GM12878 (cell line): ENCODE data around the gene RCL1. TPM values are rescaled to one million over a fixed set of nuclear protein-coding genes. Genes with fewer than 3 reads are reported as not detected.

Source experiments
- EZH2 ChIP-seq: IDR thresholded peaks from 2 replicates; pipeline ENCODE4 v1.6.1; 2012; ENCODE audit warnings: low read depth, mild to moderate bottlenecking, control low read depth, inconsistent platforms, low read length, borderline replicate concordance; ENCODE audit not compliant: control insufficient read depth
- MTA3 ChIP-seq: IDR thresholded peaks from 2 replicates; pipeline ENCODE4 v1.6.1; 2012; ENCODE audit warnings: low read length, inconsistent platforms, borderline replicate concordance
- SMARCA5 ChIP-seq: fragments of 450-650 bp; IDR thresholded peaks from 2 replicates; pipeline ENCODE4 v1.6.1; 2017; ENCODE audit warnings: mild to moderate bottlenecking
- polyA plus RNA-seq, 11 experiments: library from polyadenylated mRNA; depleted of rRNA in 4 of 11; unstranded in 6 of 11; stranded (reverse) in 5 of 11; fragments of >200 nt; fragmentation: Nextera tagmentation in 4 of 11; fragmentation: Illumina TruSeq in 1 of 11; extraction: Ambion mirVana in 4 of 11; extraction: Trizol in 1 of 11; gene quantifications; 1 replicate in 1 of 11; 2 replicates in 10 of 11; pipeline versions ENCODE4 v1.2.1 to v1.2.3, GENCODE V29; 2011 to 2016; ENCODE audit warnings: inconsistent platforms in 2 of 11, missing spikeins in 2 of 11, low read depth in 1 of 11
- total RNA-seq, 4 experiments: library from RNA; depleted of rRNA in 3 of 4; stranded (reverse); fragments of >200 nt in 3 of 4; fragmentation: Illumina TruSeq in 1 of 4; extraction: Trizol in 1 of 4; gene quantifications; 2 replicates each; pipeline versions ENCODE4 v1.2.1 to v1.2.3, GENCODE V29; 2013 to 2021
- TF ChIP-seq, protein P1 (sequence below): IDR thresholded peaks from 2 replicates; pipeline ENCODE4 v1.6.1; 2011; ENCODE audit warnings: borderline replicate concordance, low read depth, mild to moderate bottlenecking, moderate library complexity, mixed read lengths, low read length; ENCODE audit not compliant: insufficient read depth; ENCODE audit errors: extremely low read length
- TF ChIP-seq, protein P2 (sequence below): fragments of 450-650 bp; IDR thresholded peaks from 2 replicates; pipeline ENCODE4 v1.6.1; 2014; ENCODE audit warnings: mild to moderate bottlenecking
- TF ChIP-seq, protein P3 (sequence below): fragments of 450-650 bp; conservative IDR thresholded peaks from 2 replicates; pipeline ENCODE4 v1.6.1; 2017; ENCODE audit warnings: mild to moderate bottlenecking, moderate library complexity
- TF ChIP-seq, protein P4 (sequence below): IDR thresholded peaks from 2 replicates; pipeline ENCODE4 v1.6.1; 2012; ENCODE audit warnings: improper control_type of control experiment, low read depth, low read length; ENCODE audit not compliant: insufficient replicate concordance

RCL1 gene
- total and polyA plus RNA-seq, 10 of the 15 experiments (the other 5 are each of a cell fraction or from before 2014, with no cell fraction given): 21.1 to 46.8 (median 30.5) TPM

DNA sequence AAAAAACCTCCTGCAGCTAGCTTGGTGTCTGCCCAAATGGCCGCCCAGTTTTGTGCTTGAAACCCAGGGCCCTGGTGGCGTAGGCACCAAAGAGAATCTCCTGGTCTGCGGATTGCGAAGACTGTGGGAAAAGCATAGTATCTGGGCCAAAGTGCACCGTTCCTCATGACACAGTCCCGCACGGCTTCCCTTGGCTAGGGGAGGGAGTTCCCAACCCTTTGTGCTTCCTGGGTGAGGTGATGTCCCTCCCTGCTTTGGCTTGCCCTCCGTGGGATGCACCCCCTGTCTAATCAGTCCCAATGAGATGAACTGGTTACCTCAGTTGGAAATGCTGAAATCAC is 109.4 kb downstream of the RCL1 start (continued):
- TF ChIP-seq, protein P1, sequence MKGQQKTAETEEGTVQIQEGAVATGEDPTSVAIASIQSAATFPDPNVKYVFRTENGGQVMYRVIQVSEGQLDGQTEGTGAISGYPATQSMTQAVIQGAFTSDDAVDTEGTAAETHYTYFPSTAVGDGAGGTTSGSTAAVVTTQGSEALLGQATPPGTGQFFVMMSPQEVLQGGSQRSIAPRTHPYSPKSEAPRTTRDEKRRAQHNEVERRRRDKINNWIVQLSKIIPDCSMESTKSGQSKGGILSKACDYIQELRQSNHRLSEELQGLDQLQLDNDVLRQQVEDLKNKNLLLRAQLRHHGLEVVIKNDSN: no peak
- TF ChIP-seq SMARCA5 (no peak), MTA3 (no peak), EZH2 (no peak)
- TF ChIP-seq, protein P2, sequence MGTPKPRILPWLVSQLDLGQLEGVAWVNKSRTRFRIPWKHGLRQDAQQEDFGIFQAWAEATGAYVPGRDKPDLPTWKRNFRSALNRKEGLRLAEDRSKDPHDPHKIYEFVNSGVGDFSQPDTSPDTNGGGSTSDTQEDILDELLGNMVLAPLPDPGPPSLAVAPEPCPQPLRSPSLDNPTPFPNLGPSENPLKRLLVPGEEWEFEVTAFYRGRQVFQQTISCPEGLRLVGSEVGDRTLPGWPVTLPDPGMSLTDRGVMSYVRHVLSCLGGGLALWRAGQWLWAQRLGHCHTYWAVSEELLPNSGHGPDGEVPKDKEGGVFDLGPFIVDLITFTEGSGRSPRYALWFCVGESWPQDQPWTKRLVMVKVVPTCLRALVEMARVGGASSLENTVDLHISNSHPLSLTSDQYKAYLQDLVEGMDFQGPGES: no peak
- TF ChIP-seq, protein P3, sequence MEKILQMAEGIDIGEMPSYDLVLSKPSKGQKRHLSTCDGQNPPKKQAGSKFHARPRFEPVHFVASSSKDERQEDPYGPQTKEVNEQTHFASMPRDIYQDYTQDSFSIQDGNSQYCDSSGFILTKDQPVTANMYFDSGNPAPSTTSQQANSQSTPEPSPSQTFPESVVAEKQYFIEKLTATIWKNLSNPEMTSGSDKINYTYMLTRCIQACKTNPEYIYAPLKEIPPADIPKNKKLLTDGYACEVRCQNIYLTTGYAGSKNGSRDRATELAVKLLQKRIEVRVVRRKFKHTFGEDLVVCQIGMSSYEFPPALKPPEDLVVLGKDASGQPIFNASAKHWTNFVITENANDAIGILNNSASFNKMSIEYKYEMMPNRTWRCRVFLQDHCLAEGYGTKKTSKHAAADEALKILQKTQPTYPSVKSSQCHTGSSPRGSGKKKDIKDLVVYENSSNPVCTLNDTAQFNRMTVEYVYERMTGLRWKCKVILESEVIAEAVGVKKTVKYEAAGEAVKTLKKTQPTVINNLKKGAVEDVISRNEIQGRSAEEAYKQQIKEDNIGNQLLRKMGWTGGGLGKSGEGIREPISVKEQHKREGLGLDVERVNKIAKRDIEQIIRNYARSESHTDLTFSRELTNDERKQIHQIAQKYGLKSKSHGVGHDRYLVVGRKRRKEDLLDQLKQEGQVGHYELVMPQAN: no peak
- TF ChIP-seq, protein P4, sequence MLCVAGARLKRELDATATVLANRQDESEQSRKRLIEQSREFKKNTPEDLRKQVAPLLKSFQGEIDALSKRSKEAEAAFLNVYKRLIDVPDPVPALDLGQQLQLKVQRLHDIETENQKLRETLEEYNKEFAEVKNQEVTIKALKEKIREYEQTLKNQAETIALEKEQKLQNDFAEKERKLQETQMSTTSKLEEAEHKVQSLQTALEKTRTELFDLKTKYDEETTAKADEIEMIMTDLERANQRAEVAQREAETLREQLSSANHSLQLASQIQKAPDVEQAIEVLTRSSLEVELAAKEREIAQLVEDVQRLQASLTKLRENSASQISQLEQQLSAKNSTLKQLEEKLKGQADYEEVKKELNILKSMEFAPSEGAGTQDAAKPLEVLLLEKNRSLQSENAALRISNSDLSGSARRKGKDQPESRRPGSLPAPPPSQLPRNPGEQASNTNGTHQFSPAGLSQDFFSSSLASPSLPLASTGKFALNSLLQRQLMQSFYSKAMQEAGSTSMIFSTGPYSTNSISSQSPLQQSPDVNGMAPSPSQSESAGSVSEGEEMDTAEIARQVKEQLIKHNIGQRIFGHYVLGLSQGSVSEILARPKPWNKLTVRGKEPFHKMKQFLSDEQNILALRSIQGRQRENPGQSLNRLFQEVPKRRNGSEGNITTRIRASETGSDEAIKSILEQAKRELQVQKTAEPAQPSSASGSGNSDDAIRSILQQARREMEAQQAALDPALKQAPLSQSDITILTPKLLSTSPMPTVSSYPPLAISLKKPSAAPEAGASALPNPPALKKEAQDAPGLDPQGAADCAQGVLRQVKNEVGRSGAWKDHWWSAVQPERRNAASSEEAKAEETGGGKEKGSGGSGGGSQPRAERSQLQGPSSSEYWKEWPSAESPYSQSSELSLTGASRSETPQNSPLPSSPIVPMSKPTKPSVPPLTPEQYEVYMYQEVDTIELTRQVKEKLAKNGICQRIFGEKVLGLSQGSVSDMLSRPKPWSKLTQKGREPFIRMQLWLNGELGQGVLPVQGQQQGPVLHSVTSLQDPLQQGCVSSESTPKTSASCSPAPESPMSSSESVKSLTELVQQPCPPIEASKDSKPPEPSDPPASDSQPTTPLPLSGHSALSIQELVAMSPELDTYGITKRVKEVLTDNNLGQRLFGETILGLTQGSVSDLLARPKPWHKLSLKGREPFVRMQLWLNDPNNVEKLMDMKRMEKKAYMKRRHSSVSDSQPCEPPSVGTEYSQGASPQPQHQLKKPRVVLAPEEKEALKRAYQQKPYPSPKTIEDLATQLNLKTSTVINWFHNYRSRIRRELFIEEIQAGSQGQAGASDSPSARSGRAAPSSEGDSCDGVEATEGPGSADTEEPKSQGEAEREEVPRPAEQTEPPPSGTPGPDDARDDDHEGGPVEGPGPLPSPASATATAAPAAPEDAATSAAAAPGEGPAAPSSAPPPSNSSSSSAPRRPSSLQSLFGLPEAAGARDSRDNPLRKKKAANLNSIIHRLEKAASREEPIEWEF: no peak
